Body of pancreas (tissue), 4 donors: ENCODE measurements around the gene LRRC3.

Source experiments
- POLR2A ChIP-seq, 3 donors: fragments of 450-650 bp; IDR thresholded peaks; one replicate each; pipeline ENCODE4 v1.6.1; 2016; ENCODE audit warnings: antibody characterized with exemption in 3 of 3, mild to moderate bottlenecking in 2 of 3
- TF ChIP-seq, protein P1 (sequence below), 7 experiments: fragments of 450-650 bp in 4 of 7; fragments of 200-600 bp in 3 of 7; sonication (generic) in 3 of 7; IDR thresholded peaks; one replicate each; pipeline ENCODE4 v1.5.1; 2016 to 2019; ENCODE audit warnings: antibody characterized with exemption in 7 of 7

- TF ChIP-seq, protein P1, sequence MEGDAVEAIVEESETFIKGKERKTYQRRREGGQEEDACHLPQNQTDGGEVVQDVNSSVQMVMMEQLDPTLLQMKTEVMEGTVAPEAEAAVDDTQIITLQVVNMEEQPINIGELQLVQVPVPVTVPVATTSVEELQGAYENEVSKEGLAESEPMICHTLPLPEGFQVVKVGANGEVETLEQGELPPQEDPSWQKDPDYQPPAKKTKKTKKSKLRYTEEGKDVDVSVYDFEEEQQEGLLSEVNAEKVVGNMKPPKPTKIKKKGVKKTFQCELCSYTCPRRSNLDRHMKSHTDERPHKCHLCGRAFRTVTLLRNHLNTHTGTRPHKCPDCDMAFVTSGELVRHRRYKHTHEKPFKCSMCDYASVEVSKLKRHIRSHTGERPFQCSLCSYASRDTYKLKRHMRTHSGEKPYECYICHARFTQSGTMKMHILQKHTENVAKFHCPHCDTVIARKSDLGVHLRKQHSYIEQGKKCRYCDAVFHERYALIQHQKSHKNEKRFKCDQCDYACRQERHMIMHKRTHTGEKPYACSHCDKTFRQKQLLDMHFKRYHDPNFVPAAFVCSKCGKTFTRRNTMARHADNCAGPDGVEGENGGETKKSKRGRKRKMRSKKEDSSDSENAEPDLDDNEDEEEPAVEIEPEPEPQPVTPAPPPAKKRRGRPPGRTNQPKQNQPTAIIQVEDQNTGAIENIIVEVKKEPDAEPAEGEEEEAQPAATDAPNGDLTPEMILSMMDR (IDR thresholded peaks at IDR 0.05), result no peak
- no peak for TF ChIP-seq POLR2A (IDR thresholded peaks at IDR 0.05)
Measured at GRCh38 chr21:44408226-44408625, 47.1 kb upstream of the LRRC3 start.
